ENCODE measurements around the gene OPA1. TPM values are rescaled to one million over a fixed set of nuclear protein-coding genes. Genes with fewer than 3 reads are reported as not detected.

OPA1 gene
- total and polyA plus RNA-seq, 9 donors, result 30.5 to 61.5 (median 37.9) TPM

DNA sequence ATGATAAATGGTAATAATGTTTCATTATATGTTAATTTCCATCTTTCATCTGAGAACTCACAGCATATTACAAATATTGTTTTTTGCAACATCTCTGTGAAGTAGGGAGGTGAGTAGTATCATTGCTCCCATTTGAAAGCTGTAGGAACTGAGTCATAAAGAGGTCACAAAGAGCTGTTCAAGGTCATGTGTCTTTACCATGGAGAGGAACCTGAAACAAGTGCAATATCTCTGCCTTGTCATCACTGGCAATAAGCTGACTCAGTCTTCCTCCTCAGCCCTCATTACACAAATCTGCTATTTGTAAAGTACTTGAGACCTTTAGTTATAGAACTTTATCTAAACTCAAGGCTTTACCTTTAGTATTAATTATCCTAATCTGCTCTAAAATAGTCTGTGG is 33.9 kb upstream of the OPA1 start:
- Histone ChIP-seq H3K4me3 (ENCODE audit: low read length) (no peak overlapping the region), H3K27me3 (ENCODE audit: control insufficient read depth, insufficient read depth, low read length) (no peaks in the 10 kb centered on the region), H3K9me3 (replicated peaks; ENCODE audit: control insufficient read depth, low read depth, low read length) (no peaks in the 10 kb centered on the region), H3K4me1 (ENCODE audit: control insufficient read depth, insufficient read depth, low read length) (no peaks in the 10 kb centered on the region), H3K27ac (ENCODE audit: low read length) (no peak overlapping the region), H3K36me3 (ENCODE audit: control insufficient read depth, insufficient read depth, low read length) (no peaks in the 10 kb centered on the region)
- no peak for DNase-seq

GRCh38 chr3:193560091-193560490 is 32.9 kb upstream of the OPA1 start:
- Histone ChIP-seq H3K27me3 (ENCODE audit: control insufficient read depth, insufficient read depth, low read length) (no peaks in the 10 kb centered on the region), H3K4me1 (ENCODE audit: control insufficient read depth, insufficient read depth, low read length) (no peaks in the 10 kb centered on the region), H3K4me3 (ENCODE audit: low read length) (no peak overlapping the region), H3K36me3 (ENCODE audit: control insufficient read depth, insufficient read depth, low read length) (no peaks in the 10 kb centered on the region), H3K27ac (ENCODE audit: low read length) (no peak overlapping the region), H3K9me3 (replicated peaks; ENCODE audit: control insufficient read depth, low read depth, low read length) (no peaks in the 10 kb centered on the region)
- WGBS (ENCODE audit: insufficient coverage), result 100% methylated on average over 1 of the region's 4 CpGs
- no peak for DNase-seq

GRCh38 chr3:193560870-193561269 is 32.1 kb upstream of the OPA1 start:
- Histone ChIP-seq H3K27ac (ENCODE audit: low read length) (no peak overlapping the region), H3K9me3 (replicated peaks; ENCODE audit: control insufficient read depth, low read depth, low read length) (no peaks in the 10 kb centered on the region), H3K36me3 (ENCODE audit: control insufficient read depth, insufficient read depth, low read length) (no peaks in the 10 kb centered on the region), H3K4me3 (ENCODE audit: low read length) (no peak overlapping the region), H3K4me1 (ENCODE audit: control insufficient read depth, insufficient read depth, low read length) (no peaks in the 10 kb centered on the region), H3K27me3 (ENCODE audit: control insufficient read depth, insufficient read depth, low read length) (no peaks in the 10 kb centered on the region)
- DNase-seq, result no peak
- WGBS (ENCODE audit: insufficient coverage), result 44% methylated on average over 4 of the region's 4 CpGs

DNA sequence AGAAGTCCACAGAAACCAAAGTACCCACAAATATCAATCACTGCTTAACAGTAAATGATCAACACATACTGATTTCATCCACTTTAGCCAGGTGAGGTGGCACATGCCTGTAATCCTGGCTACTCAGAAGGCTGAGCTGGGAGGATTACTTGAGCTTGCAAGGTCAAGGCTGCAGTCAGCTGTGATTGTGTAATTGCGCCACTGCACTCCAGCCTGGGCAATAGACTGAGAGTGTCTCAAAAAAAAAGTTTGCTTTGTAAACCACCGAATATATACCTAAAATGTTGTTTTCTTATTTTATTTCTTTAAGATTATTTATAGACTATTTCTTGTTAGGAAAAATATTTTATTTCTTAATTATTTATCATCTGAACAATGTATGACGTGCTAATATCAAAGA is 29.6 kb upstream of the OPA1 start:
- H3K4me3 ChIP-seq (ENCODE audit: low read length), result no peak overlapping the region
- H3K27me3 ChIP-seq (ENCODE audit: control insufficient read depth, insufficient read depth, low read length), result no peaks in the 10 kb centered on the region
- H3K27ac ChIP-seq (ENCODE audit: low read length), result no peak overlapping the region
- H3K9me3 ChIP-seq (replicated peaks; ENCODE audit: control insufficient read depth, low read depth, low read length), result no peaks in the 10 kb centered on the region
- no peaks in the 10 kb centered on the region for H3K4me1 ChIP-seq (ENCODE audit: control insufficient read depth, insufficient read depth, low read length)
- H3K36me3 ChIP-seq (ENCODE audit: control insufficient read depth, insufficient read depth, low read length), result no peaks in the 10 kb centered on the region
- DNase-seq, result no peak
- WGBS (ENCODE audit: insufficient coverage), result no CpG with 5 or more reads among the region's 3 CpGs

- Histone ChIP-seq H3K4me1 (ENCODE audit: control insufficient read depth, insufficient read depth, low read length) (no peaks in the 10 kb centered on the region), H3K36me3 (ENCODE audit: control insufficient read depth, insufficient read depth, low read length) (no peaks in the 10 kb centered on the region), H3K4me3 (ENCODE audit: low read length) (no peak overlapping the region), H3K9me3 (replicated peaks; ENCODE audit: control insufficient read depth, low read depth, low read length) (no peaks in the 10 kb centered on the region), H3K27ac (ENCODE audit: low read length) (no peak overlapping the region), H3K27me3 (ENCODE audit: control insufficient read depth, insufficient read depth, low read length) (no peaks in the 10 kb centered on the region)
- no peak for DNase-seq
- 83% methylated on average over 1 of the region's 1 CpG for WGBS (ENCODE audit: insufficient coverage)
Measured at GRCh38 chr3:193564012-193564411, 29.0 kb upstream of the OPA1 start.

GRCh38 chr3:193569119-193569518 is 23.9 kb upstream of the OPA1 start:
- Histone ChIP-seq H3K4me1 (ENCODE audit: control insufficient read depth, insufficient read depth, low read length) (no peaks in the 10 kb centered on the region), H3K36me3 (ENCODE audit: control insufficient read depth, insufficient read depth, low read length) (no peaks in the 10 kb centered on the region), H3K4me3 (ENCODE audit: low read length) (no peak overlapping the region), H3K9me3 (replicated peaks; ENCODE audit: control insufficient read depth, low read depth, low read length) (no peaks in the 10 kb centered on the region), H3K27me3 (ENCODE audit: control insufficient read depth, insufficient read depth, low read length) (no peaks in the 10 kb centered on the region), H3K27ac (ENCODE audit: low read length) (no peak overlapping the region)
- no peak for DNase-seq
- WGBS (ENCODE audit: insufficient coverage), result no CpG with 5 or more reads among the region's 2 CpGs

- H3K36me3 ChIP-seq (ENCODE audit: control insufficient read depth, insufficient read depth, low read length), result no peaks in the 10 kb centered on the region
- no peaks in the 10 kb centered on the region for H3K4me1 ChIP-seq (ENCODE audit: control insufficient read depth, insufficient read depth, low read length)
- 3% methylated on average over 9 of the region's 10 CpGs for WGBS (ENCODE audit: insufficient coverage)
- H3K4me3 ChIP-seq (ENCODE audit: low read length), result no peak overlapping the region
- peak; percentile 79 for DNase-seq
- H3K27ac ChIP-seq (ENCODE audit: low read length), result no peak overlapping the region
- no peaks in the 10 kb centered on the region for H3K9me3 ChIP-seq (replicated peaks; ENCODE audit: control insufficient read depth, low read depth, low read length)
- no peaks in the 10 kb centered on the region for H3K27me3 ChIP-seq (ENCODE audit: control insufficient read depth, insufficient read depth, low read length)
Measured at GRCh38 chr3:193572426-193572908, 20.5 kb upstream of the OPA1 start.

- H3K4me1 ChIP-seq (ENCODE audit: control insufficient read depth, insufficient read depth, low read length), result no peaks in the 10 kb centered on the region
- WGBS (ENCODE audit: insufficient coverage), result 17% methylated on average over 2 of the region's 4 CpGs
- no peak overlapping the region for H3K4me3 ChIP-seq (ENCODE audit: low read length)
- no peaks in the 10 kb centered on the region for H3K9me3 ChIP-seq (replicated peaks; ENCODE audit: control insufficient read depth, low read depth, low read length)
- H3K27me3 ChIP-seq (ENCODE audit: control insufficient read depth, insufficient read depth, low read length), result no peaks in the 10 kb centered on the region
- no peaks in the 10 kb centered on the region for H3K36me3 ChIP-seq (ENCODE audit: control insufficient read depth, insufficient read depth, low read length)
- no peak for DNase-seq
- no peak overlapping the region for H3K27ac ChIP-seq (ENCODE audit: low read length)
Measured at GRCh38 chr3:193573403-193574191, 19.4 kb upstream of the OPA1 start.

DNA sequence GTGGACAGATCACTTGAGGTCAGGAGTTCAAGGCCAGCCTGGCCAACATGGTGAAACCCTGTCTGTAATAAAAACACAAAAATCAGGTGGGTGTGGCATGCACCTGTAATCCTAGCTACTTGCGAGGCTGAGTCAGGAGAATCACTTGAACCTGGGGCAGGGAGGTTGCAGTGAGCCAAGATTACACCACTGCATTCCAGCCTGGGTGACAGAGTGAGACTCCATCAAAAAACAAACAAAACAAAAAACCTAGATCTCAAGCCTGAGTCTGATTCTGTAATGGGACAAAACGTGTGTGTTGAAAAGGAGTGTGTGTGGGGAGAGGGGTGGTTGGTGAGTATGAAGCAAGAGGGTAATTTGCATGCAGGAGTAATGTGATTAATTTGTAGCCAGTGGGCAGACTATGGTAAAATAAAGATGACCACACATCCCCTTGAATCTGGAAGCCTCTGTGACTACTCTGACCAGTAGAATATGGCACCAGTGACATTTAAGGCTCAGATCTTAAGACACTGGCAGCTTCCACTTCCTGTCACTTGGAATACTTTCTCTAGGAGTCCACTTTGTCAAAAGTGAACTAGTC is 18.4 kb upstream of the OPA1 start:
- Histone ChIP-seq H3K9me3 (replicated peaks; ENCODE audit: control insufficient read depth, low read depth, low read length) (no peaks in the 10 kb centered on the region), H3K4me3 (ENCODE audit: low read length) (no peak overlapping the region), H3K36me3 (ENCODE audit: control insufficient read depth, insufficient read depth, low read length) (no peaks in the 10 kb centered on the region), H3K27me3 (ENCODE audit: control insufficient read depth, insufficient read depth, low read length) (no peaks in the 10 kb centered on the region), H3K4me1 (ENCODE audit: control insufficient read depth, insufficient read depth, low read length) (no peaks in the 10 kb centered on the region), H3K27ac (ENCODE audit: low read length) (no peak overlapping the region)
- WGBS (ENCODE audit: insufficient coverage), result 33% methylated on average over 1 of the region's 2 CpGs
- no peak for DNase-seq

- H3K4me1 ChIP-seq (ENCODE audit: control insufficient read depth, insufficient read depth, low read length), result no peaks in the 10 kb centered on the region
- no peak overlapping the region for H3K27ac ChIP-seq (ENCODE audit: low read length)
- DNase-seq, result no peak
- no peak overlapping the region for H3K4me3 ChIP-seq (ENCODE audit: low read length)
- no CpG with 5 or more reads among the region's 9 CpGs for WGBS (ENCODE audit: insufficient coverage)
- no peaks in the 10 kb centered on the region for H3K36me3 ChIP-seq (ENCODE audit: control insufficient read depth, insufficient read depth, low read length)
- no peaks in the 10 kb centered on the region for H3K27me3 ChIP-seq (ENCODE audit: control insufficient read depth, insufficient read depth, low read length)
- H3K9me3 ChIP-seq (replicated peaks; ENCODE audit: control insufficient read depth, low read depth, low read length), result no peaks in the 10 kb centered on the region
Measured at GRCh38 chr3:193585530-193585929, 7.5 kb upstream of the OPA1 start.

Measured in muscle of leg (tissue), 11 donors.